HEK293T (cell line): ENCODE measurements around the gene SLC9B2.
"Not testable (repeated sequence)": the region's sequence is repeated elsewhere in the genome, so short reads cannot be mapped to it uniquely, and the experiment has no call there.

Experiments
- CTCF ChIA-PET: fragments of 350-600 bp; formaldehyde crosslinking; extraction: SDS; loops from one replicate; lab custom pipeline; 2021; ENCODE audit warnings: antibody characterized with exemption, inconsistent platforms; lab: Yijun Ruan, JAX
- POLR2A ChIA-PET: fragments of 350-600 bp; formaldehyde crosslinking; extraction: SDS; loops from one replicate; lab custom pipeline; 2020; ENCODE audit warnings: antibody characterized with exemption, inconsistent platforms; lab: Yijun Ruan, JAX
- DNase-seq: peaks from one replicate; pipeline ENCODE4 v3.0.0; 2012; ENCODE audit warnings: mixed read lengths; ENCODE audit errors: extremely low spot score
- ARNT ChIP-seq: fragments of 450-650 bp; IDR thresholded peaks from 2 replicates; pipeline ENCODE4 v1.6.1; 2017; ENCODE audit warnings: mild to moderate bottlenecking
- BHLHE40 ChIP-seq: fragments of 450-650 bp; IDR thresholded peaks from 2 replicates; pipeline ENCODE4 v1.6.1; 2016; ENCODE audit warnings: mild to moderate bottlenecking, moderate library complexity, borderline replicate concordance
- CTBP1 ChIP-seq: fragments of 450-650 bp; IDR thresholded peaks from 2 replicates; pipeline ENCODE4 v1.6.1; 2016; ENCODE audit warnings: borderline replicate concordance
- ELF4 ChIP-seq: fragments of 450-650 bp; IDR thresholded peaks from 2 replicates; pipeline ENCODE4 v1.6.1; 2017; ENCODE audit warnings: antibody characterized with exemption
- FOXA1 ChIP-seq: fragments of 450-650 bp; IDR thresholded peaks from 2 replicates; pipeline ENCODE4 v1.6.1; 2016; ENCODE audit warnings: mild to moderate bottlenecking
- FOXK2 ChIP-seq: fragments of 450-650 bp; IDR thresholded peaks from 2 replicates; pipeline ENCODE4 v1.6.1; 2016; ENCODE audit warnings: mild to moderate bottlenecking
- FOXM1 ChIP-seq: fragments of 450-650 bp; IDR thresholded peaks from 2 replicates; pipeline ENCODE4 v1.6.1; 2017; ENCODE audit warnings: mild to moderate bottlenecking, borderline replicate concordance
- HDGF ChIP-seq: fragments of 450-650 bp; IDR thresholded peaks from 2 replicates; pipeline ENCODE4 v1.6.1; 2017; ENCODE audit warnings: antibody characterized with exemption, borderline replicate concordance
- L3MBTL2 ChIP-seq: fragments of 450-650 bp; conservative IDR thresholded peaks from 2 replicates; pipeline ENCODE4 v1.6.1; 2016; ENCODE audit warnings: mild to moderate bottlenecking
- LEF1 ChIP-seq: fragments of 450-650 bp; IDR thresholded peaks from 2 replicates; pipeline ENCODE4 v1.6.1; 2017; ENCODE audit warnings: mild to moderate bottlenecking, borderline replicate concordance
- NFRKB ChIP-seq: fragments of 450-650 bp; IDR thresholded peaks from 2 replicates; pipeline ENCODE4 v1.6.1; 2016; ENCODE audit warnings: mild to moderate bottlenecking, moderate library complexity
- PKNOX1 ChIP-seq: fragments of 450-650 bp; IDR thresholded peaks from 2 replicates; pipeline ENCODE4 v1.6.1; 2016
- SP1 ChIP-seq: fragments of 450-650 bp; IDR thresholded peaks from 2 replicates; pipeline ENCODE4 v1.6.1; 2017
- SUZ12 ChIP-seq: fragments of 450-650 bp; IDR thresholded peaks from 2 replicates; pipeline ENCODE4 v1.6.1; 2016; ENCODE audit warnings: mild to moderate bottlenecking
- TARDBP ChIP-seq: fragments of 450-650 bp; IDR thresholded peaks from 2 replicates; pipeline ENCODE4 v1.6.1; 2016
- ZNF384 ChIP-seq: fragments of 450-650 bp; IDR thresholded peaks from 2 replicates; pipeline ENCODE4 v1.6.1; 2016

The SLC9B2 gene

DNA sequence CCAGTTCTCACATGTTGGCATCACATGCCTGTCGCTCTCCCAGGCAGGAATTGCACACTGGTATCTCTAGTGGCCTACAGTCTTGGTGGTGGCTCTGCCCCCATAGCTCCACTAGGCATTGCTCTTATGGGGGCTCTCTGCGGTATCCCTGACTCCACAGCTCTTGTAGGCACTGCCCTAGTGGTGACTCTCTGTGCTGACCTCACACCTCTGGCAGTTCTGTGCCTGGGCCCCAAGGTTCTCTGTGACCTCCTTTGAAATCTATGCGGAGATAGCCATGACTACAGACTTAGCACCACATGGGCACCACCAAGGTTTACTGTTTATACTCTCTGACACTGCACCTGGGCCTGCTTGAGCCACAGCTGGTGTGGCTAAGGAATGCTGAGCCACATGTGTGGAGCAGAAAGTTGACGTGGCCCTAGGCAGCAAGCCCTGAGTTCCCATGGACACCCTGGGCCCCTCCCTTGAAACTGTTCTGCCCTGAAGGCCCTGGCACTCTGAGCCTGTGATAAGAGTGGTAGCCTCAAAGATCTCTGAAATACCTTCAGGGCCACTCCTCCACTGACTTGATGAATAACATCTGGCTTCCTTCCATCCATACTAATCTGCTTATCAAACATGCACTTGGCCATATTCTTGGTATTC, 65.1 kb downstream of the SLC9B2 start:
- ChIA-PET POLR2A (interaction anchor here (1.3 kb wide), 1 partner anchor 184 kb away, joined by 4 read pairs; the partner anchor contains the start of gene UBE2D3), CTCF (interaction anchor here (1.3 kb wide), 1 partner anchor 391 kb away, joined by 6 read pairs; no protein-coding TSS in a partner anchor)
- TF ChIP-seq LEF1 (no peak), CTBP1 (no peak), PKNOX1 (no peak)
- no peak for DNase-seq

DNA sequence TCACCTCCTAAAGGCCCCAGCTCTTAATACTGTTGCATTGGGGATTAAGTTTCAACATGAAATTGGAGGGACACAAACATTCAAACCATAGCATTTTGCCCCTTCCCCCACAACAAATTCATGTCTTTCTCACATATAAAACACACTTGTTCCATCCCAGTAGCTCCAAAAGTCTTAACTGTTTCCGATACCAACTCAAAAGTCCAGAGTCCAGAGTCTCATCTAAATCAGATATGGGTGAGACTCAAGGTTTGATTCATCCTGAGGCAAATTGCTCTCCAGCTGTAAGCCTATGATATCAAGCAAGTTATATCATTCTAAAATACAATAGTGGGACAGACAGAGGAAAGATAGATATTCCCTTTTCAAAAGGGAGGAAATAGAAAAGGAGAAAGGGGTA, 65.8 kb downstream of the SLC9B2 start:
- TF ChIP-seq ARNT (no peak), TARDBP (no peak), CTBP1 (no peak), PKNOX1 (no peak), FOXK2 (no peak), ZNF384 (no peak), HDGF (no peak), L3MBTL2 (no peak), FOXA1 (no peak), FOXM1 (no peak), SUZ12 (no peak), SP1 (no peak), ELF4 (no peak), BHLHE40 (no peak), NFRKB (no peak), LEF1 (no peak)
- ChIA-PET CTCF (interaction anchor here (1.3 kb wide), 1 partner anchor 390 kb away, joined by 6 read pairs; no protein-coding TSS in a partner anchor), POLR2A (interaction anchor here (1.3 kb wide), 1 partner anchor 183 kb away, joined by 4 read pairs; the partner anchor contains the start of gene UBE2D3)

DNA sequence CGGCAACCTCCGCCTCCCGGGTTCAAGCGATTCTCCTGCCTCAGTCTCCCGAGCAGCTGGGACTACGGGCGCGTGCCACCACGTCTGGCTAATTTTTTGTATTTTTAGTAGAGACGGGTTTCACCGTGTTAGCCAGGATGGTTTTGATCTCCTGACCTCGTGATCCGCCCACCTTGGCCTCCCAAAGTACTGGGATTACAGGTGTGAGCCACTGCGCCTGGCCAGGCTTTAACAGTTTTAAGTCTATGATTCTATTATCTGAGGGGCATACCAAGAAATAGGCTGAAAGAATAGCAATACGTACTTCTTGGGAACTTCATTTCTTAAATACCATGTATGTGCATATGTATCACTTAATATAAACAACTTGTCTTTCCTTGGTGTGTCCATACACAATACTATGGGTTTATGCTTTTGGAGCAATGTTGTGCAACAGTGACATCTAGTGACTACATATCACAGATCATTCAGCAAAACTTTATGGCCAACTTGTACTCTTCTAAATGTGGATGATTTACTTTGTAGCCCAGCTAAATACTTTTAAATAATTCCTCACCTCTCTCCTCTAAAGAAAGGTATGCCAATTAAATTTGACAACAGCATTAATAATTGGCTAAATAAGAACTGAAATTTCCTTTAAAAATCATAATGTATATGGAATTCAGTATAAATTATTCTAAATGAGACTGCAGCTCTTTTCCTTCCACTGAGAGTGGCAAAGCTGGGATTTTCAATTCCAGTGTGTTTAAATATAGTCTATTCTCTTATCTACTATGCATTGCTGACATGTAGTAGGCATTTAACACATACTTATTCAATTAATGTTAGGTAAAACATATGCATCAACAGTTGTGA, 67.5 kb downstream of the SLC9B2 start:
- TF ChIP-seq TARDBP, result no peak
- TF ChIP-seq NFRKB, result no peak
- TF ChIP-seq BHLHE40, result no peak
- no peak for TF ChIP-seq HDGF
- no peak for TF ChIP-seq ARNT
- TF ChIP-seq FOXK2, result no peak
- no peak for TF ChIP-seq CTBP1
- TF ChIP-seq LEF1, result no peak
- no peak for TF ChIP-seq PKNOX1
- POLR2A ChIA-PET, result interaction anchor here (1.0 to 1.2 kb wide), 2 partner anchors 140 to 181 kb away, joined by 3 to 4 read pairs; partner anchors contain the start of genes CISD2 and UBE2D3
- peak; percentile 56 for DNase-seq

More for the DNA sequence above, 65.8 kb downstream of the SLC9B2 start:
- DNase-seq, result no peak

DNA sequence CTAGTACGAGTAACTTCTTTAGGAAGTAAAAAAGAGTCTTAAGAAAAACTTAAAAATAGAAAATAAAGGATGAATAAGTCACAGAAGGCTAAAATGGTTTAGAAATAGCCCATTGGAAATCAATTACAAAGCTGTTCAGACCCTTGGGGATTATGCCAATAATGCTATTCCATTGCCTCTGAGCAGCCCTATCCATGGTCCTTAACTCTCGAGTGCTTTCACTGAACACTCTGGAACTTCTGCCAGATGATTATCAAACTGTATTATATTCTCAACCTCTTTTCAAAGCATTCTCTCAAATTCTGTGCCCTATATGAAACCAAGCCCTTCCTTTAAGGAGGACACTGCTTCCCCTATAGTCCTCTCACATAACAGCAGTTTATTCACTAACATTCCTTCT, 74.0 kb downstream of the SLC9B2 start:
- CTCF ChIA-PET, result no interaction called here
- TF ChIP-seq TARDBP (no peak), SP1 (no peak), LEF1 (no peak), NFRKB (no peak), PKNOX1 (no peak), ZNF384 (no peak), ELF4 (no peak), ARNT (no peak), FOXK2 (no peak), FOXM1 (no peak), L3MBTL2 (no peak), SUZ12 (no peak), CTBP1 (no peak), BHLHE40 (no peak), HDGF (no peak)
- DNase-seq, result no peak
- POLR2A ChIA-PET, result no interaction called here

More for the DNA sequence above, 67.5 kb downstream of the SLC9B2 start:
- CTCF ChIA-PET, result interaction anchor here (2.5 to 3.3 kb wide), 2 partner anchors 386 to 389 kb away, joined by 17 to 28 read pairs; no protein-coding TSS in a partner anchor

DNA sequence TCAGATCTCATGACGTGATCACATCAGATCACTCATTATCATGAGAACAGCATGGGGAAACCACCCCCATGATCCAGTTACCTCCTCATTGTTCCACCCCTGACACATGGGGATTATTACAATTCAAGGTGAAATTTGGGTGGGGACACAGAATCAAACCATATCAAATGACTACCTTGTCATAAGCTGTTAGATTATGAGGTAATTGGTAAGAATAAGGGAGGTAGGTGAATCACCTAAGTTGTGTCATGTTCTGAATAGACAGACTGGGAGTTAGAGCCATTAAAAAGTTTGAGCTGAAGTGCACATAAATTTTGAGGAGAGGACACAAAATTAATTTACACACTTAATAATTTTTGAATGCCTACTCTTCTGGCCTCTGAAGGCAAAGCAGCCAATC, 81.8 kb downstream of the SLC9B2 start:
- TF ChIP-seq CTBP1, result no peak
- TF ChIP-seq LEF1, result no peak
- TF ChIP-seq NFRKB, result no peak
- no peak for TF ChIP-seq HDGF
- no peak for TF ChIP-seq TARDBP
- TF ChIP-seq SP1, result no peak
- no peak for TF ChIP-seq FOXK2
- no peak for DNase-seq
- POLR2A ChIA-PET, result no interaction called here
- CTCF ChIA-PET, result no interaction called here

GRCh38 chr4:102993985-102994384, 82.6 kb downstream of the SLC9B2 start:
- DNase-seq, POLR2A ChIA-PET, CTCF ChIA-PET: not testable (repeated sequence)
